ENCODE measurements around the gene CNDP1.

The CNDP1 gene

GRCh38 chr18:74532511-74533025 is 1.7 kb upstream of the CNDP1 start:
- in situ Hi-C loops (cut with HindIII; ENCODE audit: low pct_ligation_motif_present, low sequenced_read_pairs), result no loop called here
- H3K27me3 ChIP-seq (replicated peaks), result no peaks in the 10 kb centered on the region
- TF ChIP-seq, protein P1, sequence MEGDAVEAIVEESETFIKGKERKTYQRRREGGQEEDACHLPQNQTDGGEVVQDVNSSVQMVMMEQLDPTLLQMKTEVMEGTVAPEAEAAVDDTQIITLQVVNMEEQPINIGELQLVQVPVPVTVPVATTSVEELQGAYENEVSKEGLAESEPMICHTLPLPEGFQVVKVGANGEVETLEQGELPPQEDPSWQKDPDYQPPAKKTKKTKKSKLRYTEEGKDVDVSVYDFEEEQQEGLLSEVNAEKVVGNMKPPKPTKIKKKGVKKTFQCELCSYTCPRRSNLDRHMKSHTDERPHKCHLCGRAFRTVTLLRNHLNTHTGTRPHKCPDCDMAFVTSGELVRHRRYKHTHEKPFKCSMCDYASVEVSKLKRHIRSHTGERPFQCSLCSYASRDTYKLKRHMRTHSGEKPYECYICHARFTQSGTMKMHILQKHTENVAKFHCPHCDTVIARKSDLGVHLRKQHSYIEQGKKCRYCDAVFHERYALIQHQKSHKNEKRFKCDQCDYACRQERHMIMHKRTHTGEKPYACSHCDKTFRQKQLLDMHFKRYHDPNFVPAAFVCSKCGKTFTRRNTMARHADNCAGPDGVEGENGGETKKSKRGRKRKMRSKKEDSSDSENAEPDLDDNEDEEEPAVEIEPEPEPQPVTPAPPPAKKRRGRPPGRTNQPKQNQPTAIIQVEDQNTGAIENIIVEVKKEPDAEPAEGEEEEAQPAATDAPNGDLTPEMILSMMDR (IDR thresholded peaks at IDR 0.05; ENCODE audit: low read depth, low read length, missing control alignments), result no peak
- no peak overlapping the region for H3K27ac ChIP-seq
- no peak overlapping the region for H3K4me3 ChIP-seq (ENCODE audit: low read depth, low read length)
- H3K36me3 ChIP-seq (replicated peaks), result no peaks in the 10 kb centered on the region
- no peak for DNase-seq

DNA sequence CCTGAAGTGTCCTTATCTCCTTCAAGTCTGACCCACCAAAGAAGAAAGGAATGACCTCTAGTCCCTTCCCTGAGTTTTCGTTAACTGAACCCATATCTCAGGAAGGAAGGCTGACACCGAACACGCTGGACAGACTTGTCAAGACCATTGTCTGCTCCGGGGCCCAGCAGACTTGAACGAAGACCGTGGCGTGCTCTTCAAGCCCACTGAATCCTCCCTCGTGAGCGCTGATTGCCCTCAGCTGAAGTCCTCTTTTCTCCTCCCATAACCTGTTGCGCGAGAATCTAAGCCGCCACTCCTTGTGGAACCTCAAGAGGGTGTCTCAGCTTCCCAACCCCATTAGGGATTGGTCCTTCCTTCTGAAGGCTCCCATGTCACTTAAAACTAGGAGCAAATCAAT is 634 bp upstream of the CNDP1 start:
- TF ChIP-seq, protein P1 (IDR thresholded peaks at IDR 0.05; ENCODE audit: low read depth, low read length, missing control alignments), result no peak
- no peaks in the 10 kb centered on the region for H3K27me3 ChIP-seq (replicated peaks)
- in situ Hi-C loops (cut with HindIII; ENCODE audit: low pct_ligation_motif_present, low sequenced_read_pairs), result no loop called here

DNA sequence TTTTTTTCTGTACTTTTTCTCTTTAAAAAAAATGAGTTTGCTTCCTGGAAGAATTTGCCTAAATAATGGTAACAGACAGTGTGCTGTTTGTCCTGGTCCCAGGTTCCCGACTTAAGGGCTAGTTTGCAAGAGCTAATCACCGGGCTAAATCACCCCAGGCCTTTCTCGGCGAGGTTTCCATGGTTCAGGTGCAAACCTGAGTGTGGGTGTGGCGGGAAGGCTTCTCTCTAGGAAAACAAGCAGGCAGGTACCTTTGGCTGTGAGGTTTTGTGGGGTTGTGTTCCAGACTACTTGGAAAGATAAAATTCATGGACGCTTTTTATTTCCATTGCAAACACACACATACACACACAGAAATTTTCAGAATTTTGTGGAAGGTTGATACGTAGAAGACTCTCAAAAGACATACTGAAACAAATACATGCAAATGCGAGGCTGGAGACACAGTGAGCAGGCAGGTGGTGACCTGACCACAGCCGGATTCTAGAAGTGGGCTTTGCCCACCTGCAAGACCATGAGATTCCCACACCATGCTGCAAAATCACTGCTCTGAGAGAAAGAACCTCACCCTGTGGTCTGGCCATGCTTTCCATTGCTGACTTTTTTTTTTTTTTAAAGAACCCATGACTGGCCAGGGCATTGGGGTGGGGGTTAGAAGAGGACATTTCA is 815 bp downstream of the CNDP1 start:
- Histone ChIP-seq H3K4me3 (ENCODE audit: low read depth, low read length) (no peak overlapping the region), H3K27me3 (replicated peaks) (no peaks in the 10 kb centered on the region), H3K27ac (no peak overlapping the region), H3K36me3 (replicated peaks) (no peaks in the 10 kb centered on the region)
- DNase-seq, result no peak
- TF ChIP-seq, protein P1 (IDR thresholded peaks at IDR 0.05; ENCODE audit: low read depth, low read length, missing control alignments), result no peak
- in situ Hi-C loops (cut with HindIII; ENCODE audit: low pct_ligation_motif_present, low sequenced_read_pairs), result no loop called here

More for the DNA sequence above, 634 bp upstream of the CNDP1 start:
- no peak overlapping the region for H3K4me3 ChIP-seq (ENCODE audit: low read depth, low read length)
- no peaks in the 10 kb centered on the region for H3K36me3 ChIP-seq (replicated peaks)
- no peak for DNase-seq
- no peak overlapping the region for H3K27ac ChIP-seq

- Histone ChIP-seq H3K27ac (no peak overlapping the region), H3K36me3 (replicated peaks) (no peaks in the 10 kb centered on the region), H3K4me3 (ENCODE audit: low read depth, low read length) (no peak overlapping the region), H3K27me3 (replicated peaks) (no peaks in the 10 kb centered on the region)
- in situ Hi-C loops (cut with HindIII; ENCODE audit: low pct_ligation_motif_present, low sequenced_read_pairs), result no loop called here
- TF ChIP-seq, protein P1 (IDR thresholded peaks at IDR 0.05; ENCODE audit: low read depth, low read length, missing control alignments), result no peak
- DNase-seq, result no peak
Observed at GRCh38 chr18:74539289-74539688, 5.0 kb downstream of the CNDP1 start.

GRCh38 chr18:74540652-74541421 is 6.5 kb downstream of the CNDP1 start:
- DNase-seq, result no peak
- in situ Hi-C loops (cut with HindIII; ENCODE audit: low pct_ligation_motif_present, low sequenced_read_pairs), result no loop called here
- H3K36me3 ChIP-seq (replicated peaks), result no peaks in the 10 kb centered on the region
- no peak overlapping the region for H3K27ac ChIP-seq
- H3K27me3 ChIP-seq (replicated peaks), result no peaks in the 10 kb centered on the region
- TF ChIP-seq, protein P1 (IDR thresholded peaks at IDR 0.05; ENCODE audit: low read depth, low read length, missing control alignments), result no peak
- no peak overlapping the region for H3K4me3 ChIP-seq (ENCODE audit: low read depth, low read length)
